Gastroesophageal sphincter (tissue), 4 donors: ENCODE results near the gene ITGBL1. TPM values are rescaled to one million over a fixed set of nuclear protein-coding genes. Genes with fewer than 3 reads are reported as not detected.

Experiments used
- ATAC-seq: fragments of 150-250 bp; one replicate; pipeline ENCODE4 v1.9.1; 2016; ENCODE audit warnings: mild to moderate bottlenecking, moderate library complexity
- H3K27ac ChIP-seq, 4 donors: fragments of 200-600 bp; sonication (generic) in 3 of 4; 1 replicate in 3 of 4; 2 replicates in 1 of 4; pipeline ENCODE4 v1.5.1; 2016 to 2019
- H3K27me3 ChIP-seq: fragments of 200-600 bp; sonication (generic); one replicate; pipeline ENCODE4 v1.5.1; 2019
- H3K36me3 ChIP-seq, 2 donors: fragments of 200-600 bp; sonication (generic); one replicate each; pipeline ENCODE4 v1.5.1; 2019; ENCODE audit warnings: control low read depth in 1 of 2
- H3K4me1 ChIP-seq, 3 donors: fragments of 200-600 bp; sonication (generic); 1 replicate in 2 of 3; 2 replicates in 1 of 3; pipeline ENCODE4 v1.5.1; 2016 to 2019; ENCODE audit warnings: control low read depth in 2 of 3
- H3K4me3 ChIP-seq, 2 donors: fragments of 200-600 bp; sonication (generic); one replicate each; pipeline ENCODE4 v1.5.1; 2019; ENCODE audit warnings: mild to moderate bottlenecking in 1 of 2, moderate library complexity in 1 of 2
- H3K9me3 ChIP-seq, 3 donors: fragments of 200-600 bp; sonication (generic); one replicate each; pipeline ENCODE4 v1.5.1; 2017 to 2019; ENCODE audit warnings: control low read depth in 2 of 3
- EP300 ChIP-seq: sonication (generic); formaldehyde crosslinking; IDR thresholded peaks from one replicate; pipeline ENCODE4 v1.6.1; 2017; ENCODE audit warnings: antibody characterized with exemption, mild to moderate bottlenecking
- POLR2A ChIP-seq, 2 donors: fragments of 450-650 bp; IDR thresholded peaks; one replicate each; pipeline ENCODE4 v1.6.1; 2017; ENCODE audit warnings: antibody characterized with exemption in 2 of 2, mild to moderate bottlenecking in 2 of 2, moderate library complexity in 1 of 2
- POLR2AphosphoS5 ChIP-seq: sonication (generic); formaldehyde crosslinking; IDR thresholded peaks from one replicate; pipeline ENCODE4 v1.6.1; 2017; ENCODE audit warnings: antibody characterized with exemption
- WGBS, 2 donors: methylation state at CpG; one replicate each; pipeline ENCODE4 v1.1.5; 2018; ENCODE audit warnings: low coverage in 1 of 2; 5-methylcytosine and 5-hydroxymethylcytosine counted together
- total RNA-seq, 4 donors: library from RNA; depleted of rRNA; stranded (reverse); fragments of >200 nt; gene quantifications; one replicate each; pipeline ENCODE4 v1.1.0, GENCODE V29; 2016
- TF ChIP-seq, protein P1 (sequence below), 4 experiments: fragments of 200-600 bp in 2 of 4; fragments of 450-650 bp in 2 of 4; sonication (generic) in 1 of 4; IDR thresholded peaks; one replicate each; pipeline ENCODE4 v1.5.1; 2017 to 2019; ENCODE audit warnings: antibody characterized with exemption in 4 of 4, mild to moderate bottlenecking in 2 of 4, moderate library complexity in 2 of 4

The ITGBL1 gene
- total RNA-seq, 4 donors from 2014 or later, result 8.6 to 28.0 (median 12.8) TPM

DNA sequence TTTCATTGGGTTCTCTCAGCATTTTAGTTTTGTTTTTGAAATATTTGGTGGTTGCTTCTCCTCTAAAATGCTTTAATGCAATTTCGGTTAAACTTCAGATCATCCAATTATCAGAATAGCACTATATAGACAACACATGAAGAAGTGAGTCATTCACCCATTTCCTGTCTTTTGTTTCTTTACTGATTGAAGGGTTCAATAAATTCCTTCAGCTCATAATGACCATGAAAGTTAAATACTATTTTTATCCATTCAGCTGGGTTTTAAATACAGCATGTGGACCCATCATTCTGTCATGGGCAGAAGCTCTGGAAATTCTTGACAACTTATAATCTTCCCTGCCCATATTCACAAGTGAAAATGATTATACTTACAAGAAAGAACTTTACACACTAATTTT, 187.2 kb downstream of the ITGBL1 start:
- WGBS, 2 donors, result 70 to 78% methylated on average over 1 of the region's 1 CpG
- H3K4me3 ChIP-seq, result no peak overlapping the region
- TF ChIP-seq, protein P1, sequence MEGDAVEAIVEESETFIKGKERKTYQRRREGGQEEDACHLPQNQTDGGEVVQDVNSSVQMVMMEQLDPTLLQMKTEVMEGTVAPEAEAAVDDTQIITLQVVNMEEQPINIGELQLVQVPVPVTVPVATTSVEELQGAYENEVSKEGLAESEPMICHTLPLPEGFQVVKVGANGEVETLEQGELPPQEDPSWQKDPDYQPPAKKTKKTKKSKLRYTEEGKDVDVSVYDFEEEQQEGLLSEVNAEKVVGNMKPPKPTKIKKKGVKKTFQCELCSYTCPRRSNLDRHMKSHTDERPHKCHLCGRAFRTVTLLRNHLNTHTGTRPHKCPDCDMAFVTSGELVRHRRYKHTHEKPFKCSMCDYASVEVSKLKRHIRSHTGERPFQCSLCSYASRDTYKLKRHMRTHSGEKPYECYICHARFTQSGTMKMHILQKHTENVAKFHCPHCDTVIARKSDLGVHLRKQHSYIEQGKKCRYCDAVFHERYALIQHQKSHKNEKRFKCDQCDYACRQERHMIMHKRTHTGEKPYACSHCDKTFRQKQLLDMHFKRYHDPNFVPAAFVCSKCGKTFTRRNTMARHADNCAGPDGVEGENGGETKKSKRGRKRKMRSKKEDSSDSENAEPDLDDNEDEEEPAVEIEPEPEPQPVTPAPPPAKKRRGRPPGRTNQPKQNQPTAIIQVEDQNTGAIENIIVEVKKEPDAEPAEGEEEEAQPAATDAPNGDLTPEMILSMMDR (IDR thresholded peaks at IDR 0.05), result no peak
- TF ChIP-seq POLR2AphosphoS5, result no peak
- TF ChIP-seq EP300, result no peak
- no peak for TF ChIP-seq POLR2A (IDR thresholded peaks at IDR 0.05)

DNA sequence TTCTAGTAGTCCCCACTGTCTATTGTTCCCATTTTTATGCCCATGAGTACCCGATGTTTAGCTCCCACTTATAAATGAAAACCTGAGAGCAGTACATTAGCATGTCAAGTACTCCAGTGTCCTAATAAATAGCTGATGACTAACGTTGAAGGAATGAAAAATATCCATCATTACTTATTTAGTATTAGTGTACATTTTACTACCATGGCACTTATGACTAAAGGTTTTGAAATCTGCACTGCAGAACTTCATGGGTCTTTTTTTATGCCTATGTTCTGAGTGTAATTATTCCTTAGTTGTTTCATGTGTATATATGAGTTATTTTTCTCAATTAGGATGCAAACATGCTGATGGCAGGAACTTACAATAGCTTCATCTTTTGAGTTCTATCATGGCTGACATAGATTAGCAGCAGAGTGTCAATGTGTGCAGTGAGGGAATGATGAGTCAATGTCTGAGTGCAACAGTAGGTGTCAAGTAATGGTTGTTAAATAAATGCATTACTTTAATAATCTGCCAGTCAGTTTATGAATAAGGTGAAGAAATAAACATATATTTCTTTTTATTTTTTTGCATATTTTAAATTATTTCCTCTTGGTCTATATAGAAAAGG, 188.4 kb downstream of the ITGBL1 start:
- no peak overlapping the region for H3K27ac ChIP-seq
- H3K4me3 ChIP-seq, result no peak overlapping the region
- no peak for ATAC-seq
- WGBS, 2 donors, result 38 to 82% methylated on average over 2 of the region's 2 CpGs
- H3K36me3 ChIP-seq, result no peaks in the 10 kb centered on the region
- no peaks in the 10 kb centered on the region for H3K4me1 ChIP-seq
- TF ChIP-seq, protein P1 (IDR thresholded peaks at IDR 0.05), result no peak
- TF ChIP-seq POLR2AphosphoS5, result no peak
- no peak for TF ChIP-seq POLR2A (IDR thresholded peaks at IDR 0.05)
- no peak for TF ChIP-seq EP300
- no peaks in the 10 kb centered on the region for H3K9me3 ChIP-seq
- H3K27me3 ChIP-seq, result no peaks in the 10 kb centered on the region

More for the DNA sequence above, 187.2 kb downstream of the ITGBL1 start:
- no peak overlapping the region for H3K27ac ChIP-seq
- H3K36me3 ChIP-seq, result no peaks in the 10 kb centered on the region
- no peaks in the 10 kb centered on the region for H3K9me3 ChIP-seq
- no peaks in the 10 kb centered on the region for H3K4me1 ChIP-seq
- H3K27me3 ChIP-seq, result no peaks in the 10 kb centered on the region
- no peak for ATAC-seq

DNA sequence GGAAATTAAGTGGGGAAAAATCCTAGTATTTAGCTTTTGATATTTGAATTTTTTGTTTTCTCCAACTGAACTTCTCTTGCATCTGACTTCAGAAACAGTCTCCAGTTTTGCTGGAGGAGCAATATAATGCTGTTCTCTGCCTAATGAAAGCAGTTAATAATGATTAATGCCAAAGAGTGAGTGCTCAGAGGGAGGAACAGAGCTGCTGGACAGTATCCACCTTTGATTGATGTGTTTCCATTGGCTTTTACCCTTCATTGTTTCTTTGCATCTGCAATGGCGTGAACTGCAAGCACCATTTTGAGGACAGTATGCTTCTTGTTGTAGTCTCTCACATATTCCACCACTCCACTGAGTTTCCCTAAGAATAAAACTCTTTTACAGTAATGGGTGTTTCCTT, 193.4 kb downstream of the ITGBL1 start:
- TF ChIP-seq POLR2A (IDR thresholded peaks at IDR 0.05) (no peak), EP300 (no peak), POLR2AphosphoS5 (no peak)
- TF ChIP-seq, protein P1 (IDR thresholded peaks at IDR 0.05), result no peak

DNA sequence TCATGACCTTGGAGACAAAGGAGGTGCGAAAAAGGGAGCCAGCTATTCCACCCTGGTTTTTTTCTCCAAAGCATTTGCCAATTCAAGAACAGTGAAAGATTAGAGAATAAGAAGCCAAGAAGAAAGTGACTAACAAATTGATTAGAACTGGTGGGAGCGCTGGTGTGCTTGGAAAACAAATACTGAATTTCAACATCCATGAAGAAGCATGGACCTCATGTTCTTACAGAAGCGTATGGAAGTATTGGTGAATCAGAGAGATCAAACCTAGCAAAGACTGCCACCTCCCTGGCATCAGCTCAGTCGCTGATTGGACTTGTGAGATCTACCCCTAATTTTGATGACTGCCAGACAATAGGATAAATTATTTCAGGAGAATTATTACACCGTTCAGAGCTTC, 195.3 kb downstream of the ITGBL1 start:
- H3K27me3 ChIP-seq, result no peaks in the 10 kb centered on the region
- peak; percentile 26 for ATAC-seq
- no peak for TF ChIP-seq POLR2AphosphoS5
- TF ChIP-seq POLR2A (IDR thresholded peaks at IDR 0.05), result no peak
- TF ChIP-seq EP300, result no peak
- TF ChIP-seq, protein P1 (IDR thresholded peaks at IDR 0.05), result no peak
- 78 to 81% methylated on average over 3 to 5 of the region's 5 CpGs for WGBS, 2 donors
- H3K36me3 ChIP-seq, result no peaks in the 10 kb centered on the region
- no peak overlapping the region for H3K27ac ChIP-seq
- H3K9me3 ChIP-seq, result no peaks in the 10 kb centered on the region
- no peaks in the 10 kb centered on the region for H3K4me1 ChIP-seq
- H3K4me3 ChIP-seq, result no peak overlapping the region

More for the DNA sequence above, 193.4 kb downstream of the ITGBL1 start:
- H3K36me3 ChIP-seq, result no peaks in the 10 kb centered on the region
- no peaks in the 10 kb centered on the region for H3K27me3 ChIP-seq
- ATAC-seq, result no peak
- no peaks in the 10 kb centered on the region for H3K4me1 ChIP-seq
- no peaks in the 10 kb centered on the region for H3K9me3 ChIP-seq
- no peak overlapping the region for H3K27ac ChIP-seq
- WGBS, 2 donors, result 46% methylated on average over 1 of the region's 1 CpG; no CpG with 5 or more reads in 1 of the 2 donors
- no peak overlapping the region for H3K4me3 ChIP-seq

DNA sequence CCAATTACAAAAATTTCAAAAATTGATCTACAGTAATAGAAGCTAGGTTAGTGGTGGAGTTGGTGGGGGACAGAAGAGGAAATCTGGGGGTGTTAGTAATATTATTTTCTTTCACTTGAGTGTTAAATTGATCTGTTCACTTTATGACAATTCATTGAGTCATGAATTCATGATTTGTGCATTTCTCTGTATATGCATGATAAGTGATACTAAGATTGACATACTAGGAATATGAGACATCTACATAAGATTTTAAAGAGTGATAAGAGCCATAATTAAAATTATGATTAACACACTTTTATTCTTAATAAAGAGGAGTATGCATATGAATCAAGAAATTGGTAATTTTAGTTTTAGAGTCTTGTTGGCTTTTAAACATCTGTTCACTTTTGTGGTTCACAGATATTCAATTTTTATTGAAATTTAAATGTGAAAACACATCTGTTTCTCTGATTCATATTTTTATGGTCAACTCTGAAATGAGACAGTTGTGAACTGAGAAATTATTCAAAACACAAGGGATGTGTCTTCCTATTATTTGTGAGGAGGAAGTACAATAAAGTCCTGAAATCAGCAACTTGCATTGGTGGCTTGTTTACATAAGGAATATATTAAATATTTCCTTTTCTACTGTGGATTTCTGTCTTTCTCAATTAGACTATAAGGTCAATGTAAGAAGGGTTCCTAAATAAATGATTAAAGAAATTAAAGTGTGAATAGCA, 196.5 kb downstream of the ITGBL1 start:
- Histone ChIP-seq H3K4me1 (no peaks in the 10 kb centered on the region), H3K27me3 (no peaks in the 10 kb centered on the region), H3K27ac (no peak overlapping the region), H3K36me3 (no peaks in the 10 kb centered on the region), H3K4me3 (no peak overlapping the region), H3K9me3 (no peaks in the 10 kb centered on the region)
- ATAC-seq, result peak; percentile 3
- no peak for TF ChIP-seq EP300
- TF ChIP-seq POLR2AphosphoS5, result no peak
- TF ChIP-seq, protein P1 (IDR thresholded peaks at IDR 0.05), result no peak
- no peak for TF ChIP-seq POLR2A (IDR thresholded peaks at IDR 0.05)
